ENCODE data around the gene BOK. TPM values are rescaled to one million over a fixed set of nuclear protein-coding genes. Genes with fewer than 3 reads are reported as not detected.

BOK gene
- total RNA-seq, 4 donors from 2014 or later = 0.92 to 4.7 (median 2.3) TPM

GRCh38 chr2:241579281-241579680 lies 20.7 kb downstream of the BOK start:
- DNase-seq (no peak), ATAC-seq (no peak)
- H3K4me3 ChIP-seq = no peak overlapping the region
- H3K27me3 ChIP-seq = no peaks in the 10 kb centered on the region
- TF ChIP-seq POLR2A (IDR thresholded peaks at IDR 0.05) (no peak), CTCF (IDR thresholded peaks at IDR 0.05 in 4 of 5, conservative IDR thresholded peaks at IDR 0.05 in 1 of 5) (no peak)
- peaks cover 0 to 32% of the 10 kb centered on the region in 2 donors for H3K36me3 ChIP-seq
- intact Hi-C loops (cut with DNase I; ENCODE audit: low total_unique reads) (no loop called here), in situ Hi-C loops (cut with MboI; ENCODE audit: low sequenced_read_pairs in 4 of 4) (no loop called here)
- H3K27ac ChIP-seq = no peak overlapping the region
- H3K9me3 ChIP-seq = no peaks in the 10 kb centered on the region
- H3K4me1 ChIP-seq = no peaks in the 10 kb centered on the region

GRCh38 chr2:241582328-241582727 lies 23.8 kb downstream of the BOK start:
- Histone ChIP-seq H3K27me3 (no peaks in the 10 kb centered on the region), H3K9me3 (peaks cover 0 to 11% (median 2%) of the 10 kb centered on the region in 3 donors), H3K27ac (no peak overlapping the region), H3K36me3 (peaks cover 0 to 36% of the 10 kb centered on the region in 2 donors), H3K4me3 (no peak overlapping the region), H3K4me1 (no peaks in the 10 kb centered on the region)
- ATAC-seq (no peak), DNase-seq (no peak)
- in situ Hi-C loops (cut with MboI; ENCODE audit: low sequenced_read_pairs in 4 of 4) (no loop called here), intact Hi-C loops (cut with DNase I; ENCODE audit: low total_unique reads) (no loop called here)
- no peak for TF ChIP-seq CTCF (IDR thresholded peaks at IDR 0.05 in 4 of 5, conservative IDR thresholded peaks at IDR 0.05 in 1 of 5)
- no peak for TF ChIP-seq POLR2A (IDR thresholded peaks at IDR 0.05)

- no peak for TF ChIP-seq POLR2A (IDR thresholded peaks at IDR 0.05)
- no peak for TF ChIP-seq CTCF (IDR thresholded peaks at IDR 0.05 in 4 of 5, conservative IDR thresholded peaks at IDR 0.05 in 1 of 5)
- in situ Hi-C loops (cut with MboI; ENCODE audit: low sequenced_read_pairs in 4 of 4) = no loop called here
- Histone ChIP-seq H3K4me1 (no peaks in the 10 kb centered on the region), H3K27ac (no peak overlapping the region), H3K36me3 (peaks cover 0 to 36% of the 10 kb centered on the region in 2 donors), H3K9me3 (peaks cover 0 to 11% (median 2%) of the 10 kb centered on the region in 3 donors), H3K27me3 (no peaks in the 10 kb centered on the region), H3K4me3 (no peak overlapping the region)
- ATAC-seq (no peak), DNase-seq (no peak)
- intact Hi-C loops (cut with DNase I; ENCODE audit: low total_unique reads) = no loop called here
These were observed 24.3 kb downstream of the BOK start for GRCh38 chr2:241582806-241583205.

GRCh38 chr2:241584436-241584835 lies 25.9 kb downstream of the BOK start:
- H3K4me3 ChIP-seq = no peak overlapping the region
- intact Hi-C loops (cut with DNase I; ENCODE audit: low total_unique reads) = no loop called here
- H3K4me1 ChIP-seq = no peaks in the 10 kb centered on the region
- peaks cover 0 to 36% of the 10 kb centered on the region in 2 donors for H3K36me3 ChIP-seq
- DNase-seq = no peak
- peaks cover 0 to 11% (median 2%) of the 10 kb centered on the region in 3 donors for H3K9me3 ChIP-seq
- no peak overlapping the region for H3K27ac ChIP-seq
- in situ Hi-C loops (cut with MboI; ENCODE audit: low sequenced_read_pairs in 4 of 4) = no loop called here
- no peaks in the 10 kb centered on the region for H3K27me3 ChIP-seq
- TF ChIP-seq POLR2A (IDR thresholded peaks at IDR 0.05) = no peak
- no peak for TF ChIP-seq CTCF (IDR thresholded peaks at IDR 0.05 in 4 of 5, conservative IDR thresholded peaks at IDR 0.05 in 1 of 5)
- no peak for ATAC-seq
